Measurements from ENCODE around the gene CCL27. TPM values are rescaled to one million over a fixed set of nuclear protein-coding genes. Genes with fewer than 3 reads are reported as not detected.
"Not testable (repeated sequence)": the region's sequence is repeated elsewhere in the genome, so short reads cannot be mapped to it uniquely, and the experiment has no call there.

Gene CCL27
- total RNA-seq, 1 donor from 2014 or later: not detected

- not testable (repeated sequence) for H3K27ac ChIP-seq (ENCODE audit: low read depth, low read length); H3K9me3 ChIP-seq (ENCODE audit: control insufficient read depth in 3 of 3, low read length in 3 of 3); H3K27me3 ChIP-seq (ENCODE audit: control insufficient read depth in 3 of 3, insufficient read depth in 3 of 3, low read length in 3 of 3); H3K9ac ChIP-seq (ENCODE audit: low read depth in 1 of 3, low read length in 3 of 3); H3K4me3 ChIP-seq (ENCODE audit: low read length in 3 of 3)
- Histone ChIP-seq H3K36me3 (ENCODE audit: control insufficient read depth in 3 of 3, insufficient read depth in 3 of 3, low read length in 3 of 3) (peaks cover 8 to 12% (median 10%) of the 10 kb centered on the region in 3 donors), H3K4me1 (ENCODE audit: control insufficient read depth in 3 of 3, insufficient read depth in 3 of 3, low read length in 3 of 3) (peaks cover 18 to 38% (median 27%) of the 10 kb centered on the region in 3 donors)
Observed at GRCh38 chr9:34639322-34639721, 23.1 kb downstream of the CCL27 start.

GRCh38 chr9:34638138-34638445 is 24.4 kb downstream of the CCL27 start:
- no peaks in the 10 kb centered on the region for H3K27me3 ChIP-seq (ENCODE audit: control insufficient read depth in 3 of 3, insufficient read depth in 3 of 3, low read length in 3 of 3)
- H3K9ac ChIP-seq (ENCODE audit: low read depth in 1 of 3, low read length in 3 of 3): peak overlapping the region; percentile 88 to 93 (median 92)
- no peaks in the 10 kb centered on the region for H3K9me3 ChIP-seq (ENCODE audit: control insufficient read depth in 3 of 3, low read length in 3 of 3)
- H3K27ac ChIP-seq (ENCODE audit: low read depth, low read length): peak overlapping the region; percentile 83
- H3K36me3 ChIP-seq (ENCODE audit: control insufficient read depth in 3 of 3, insufficient read depth in 3 of 3, low read length in 3 of 3): peaks cover 8 to 12% (median 10%) of the 10 kb centered on the region in 3 donors
- H3K4me3 ChIP-seq (ENCODE audit: low read length in 3 of 3): peak overlapping the region; percentile 85 to 92 (median 88)
- peaks cover 18 to 50% (median 31%) of the 10 kb centered on the region in 3 donors for H3K4me1 ChIP-seq (ENCODE audit: control insufficient read depth in 3 of 3, insufficient read depth in 3 of 3, low read length in 3 of 3)

- Histone ChIP-seq H3K9me3 (ENCODE audit: control insufficient read depth in 3 of 3, low read length in 3 of 3) (no peaks in the 10 kb centered on the region), H3K4me1 (ENCODE audit: control insufficient read depth in 3 of 3, insufficient read depth in 3 of 3, low read length in 3 of 3) (peaks cover 18 to 50% (median 31%) of the 10 kb centered on the region in 3 donors), H3K27me3 (ENCODE audit: control insufficient read depth in 3 of 3, insufficient read depth in 3 of 3, low read length in 3 of 3) (no peaks in the 10 kb centered on the region), H3K27ac (ENCODE audit: low read depth, low read length) (peak within 1 kb of the TSS; percentile 83), H3K4me3 (ENCODE audit: low read length in 3 of 3) (peak within 1 kb of the TSS; percentile 85 to 92 (median 88)), H3K9ac (ENCODE audit: low read depth in 1 of 3, low read length in 3 of 3) (peak within 1 kb of the TSS; percentile 88 to 93 (median 92)), H3K36me3 (ENCODE audit: control insufficient read depth in 3 of 3, insufficient read depth in 3 of 3, low read length in 3 of 3) (peaks cover 8 to 12% (median 10%) of the 10 kb centered on the region in 3 donors)
Observed at GRCh38 chr9:34637356-34638137, 24.9 kb downstream of the CCL27 start, which contains the start of gene SIGMAR1. SIGMAR1 (minus strand) TSS chr9:34637787; CDS start chr9:34637697, 90 bp downstream.

- Histone ChIP-seq H3K27me3 (ENCODE audit: control insufficient read depth in 3 of 3, insufficient read depth in 3 of 3, low read length in 3 of 3) (no peaks in the 10 kb centered on the region), H3K36me3 (ENCODE audit: control insufficient read depth in 3 of 3, insufficient read depth in 3 of 3, low read length in 3 of 3) (peaks cover 8 to 12% (median 10%) of the 10 kb centered on the region in 3 donors), H3K9ac (ENCODE audit: low read depth in 1 of 3, low read length in 3 of 3) (peak overlapping the region; percentile 84 to 93 (median 88)), H3K4me3 (ENCODE audit: low read length in 3 of 3) (peak overlapping the region; percentile 85 to 92 (median 88)), H3K4me1 (ENCODE audit: control insufficient read depth in 3 of 3, insufficient read depth in 3 of 3, low read length in 3 of 3) (peaks cover 18 to 50% (median 31%) of the 10 kb centered on the region in 3 donors), H3K9me3 (ENCODE audit: control insufficient read depth in 3 of 3, low read length in 3 of 3) (no peaks in the 10 kb centered on the region), H3K27ac (ENCODE audit: low read depth, low read length) (peak overlapping the region; percentile 83)
Observed at GRCh38 chr9:34636791-34637355, 25.6 kb downstream of the CCL27 start.

GRCh38 chr9:34635556-34635955 is 26.9 kb downstream of the CCL27 start:
- Histone ChIP-seq H3K9me3 (ENCODE audit: control insufficient read depth in 3 of 3, low read length in 3 of 3) (no peaks in the 10 kb centered on the region), H3K4me3 (ENCODE audit: low read length in 3 of 3) (no peak overlapping the region), H3K4me1 (ENCODE audit: control insufficient read depth in 3 of 3, insufficient read depth in 3 of 3, low read length in 3 of 3) (peaks cover 18 to 50% (median 31%) of the 10 kb centered on the region in 3 donors), H3K27me3 (ENCODE audit: control insufficient read depth in 3 of 3, insufficient read depth in 3 of 3, low read length in 3 of 3) (peaks cover 1 to 4% (median 2%) of the 10 kb centered on the region in 3 donors), H3K27ac (ENCODE audit: low read depth, low read length) (no peak overlapping the region), H3K36me3 (ENCODE audit: control insufficient read depth in 3 of 3, insufficient read depth in 3 of 3, low read length in 3 of 3) (peaks cover 8 to 12% (median 10%) of the 10 kb centered on the region in 3 donors), H3K9ac (ENCODE audit: low read depth in 1 of 3, low read length in 3 of 3) (peak overlapping the region in 1 of 3 donors; percentile 25)

- peaks cover 8 to 12% (median 10%) of the 10 kb centered on the region in 3 donors for H3K36me3 ChIP-seq (ENCODE audit: control insufficient read depth in 3 of 3, insufficient read depth in 3 of 3, low read length in 3 of 3)
- H3K9ac ChIP-seq (ENCODE audit: low read depth in 1 of 3, low read length in 3 of 3): peak overlapping the region in 1 of 3 donors; percentile 40
- H3K4me3 ChIP-seq (ENCODE audit: low read length in 3 of 3): no peak overlapping the region
- no peaks in the 10 kb centered on the region for H3K9me3 ChIP-seq (ENCODE audit: control insufficient read depth in 3 of 3, low read length in 3 of 3)
- H3K4me1 ChIP-seq (ENCODE audit: control insufficient read depth in 3 of 3, insufficient read depth in 3 of 3, low read length in 3 of 3): peaks cover 18 to 50% (median 31%) of the 10 kb centered on the region in 3 donors
- peaks cover 8 to 11% (median 10%) of the 10 kb centered on the region in 3 donors for H3K27me3 ChIP-seq (ENCODE audit: control insufficient read depth in 3 of 3, insufficient read depth in 3 of 3, low read length in 3 of 3)
- H3K27ac ChIP-seq (ENCODE audit: low read depth, low read length): no peak overlapping the region
Observed at GRCh38 chr9:34634551-34635248, 27.8 kb downstream of the CCL27 start.

GRCh38 chr9:34633851-34634550 is 28.5 kb downstream of the CCL27 start:
- Histone ChIP-seq H3K4me1 (ENCODE audit: control insufficient read depth in 3 of 3, insufficient read depth in 3 of 3, low read length in 3 of 3) (peaks cover 23 to 54% (median 35%) of the 10 kb centered on the region in 3 donors), H3K36me3 (ENCODE audit: control insufficient read depth in 3 of 3, insufficient read depth in 3 of 3, low read length in 3 of 3) (peaks cover 8 to 12% (median 10%) of the 10 kb centered on the region in 3 donors), H3K27ac (ENCODE audit: low read depth, low read length) (no peak overlapping the region), H3K4me3 (ENCODE audit: low read length in 3 of 3) (peak overlapping the region in 1 of 3 donors; percentile 4), H3K9ac (ENCODE audit: low read depth in 1 of 3, low read length in 3 of 3) (peak overlapping the region in 1 of 3 donors; percentile 40), H3K9me3 (ENCODE audit: control insufficient read depth in 3 of 3, low read length in 3 of 3) (no peaks in the 10 kb centered on the region), H3K27me3 (ENCODE audit: control insufficient read depth in 3 of 3, insufficient read depth in 3 of 3, low read length in 3 of 3) (peaks cover 15 to 17% (median 15%) of the 10 kb centered on the region in 3 donors)

- peaks cover 20 to 22% (median 22%) of the 10 kb centered on the region in 3 donors for H3K27me3 ChIP-seq (ENCODE audit: control insufficient read depth in 3 of 3, insufficient read depth in 3 of 3, low read length in 3 of 3)
- H3K9ac ChIP-seq (ENCODE audit: low read depth in 1 of 3, low read length in 3 of 3): no peak overlapping the region
- peaks cover 8 to 12% (median 10%) of the 10 kb centered on the region in 3 donors for H3K36me3 ChIP-seq (ENCODE audit: control insufficient read depth in 3 of 3, insufficient read depth in 3 of 3, low read length in 3 of 3)
- H3K9me3 ChIP-seq (ENCODE audit: control insufficient read depth in 3 of 3, low read length in 3 of 3): no peaks in the 10 kb centered on the region
- H3K4me3 ChIP-seq (ENCODE audit: low read length in 3 of 3): no peak overlapping the region
- no peak overlapping the region for H3K27ac ChIP-seq (ENCODE audit: low read depth, low read length)
- peaks cover 26 to 55% (median 36%) of the 10 kb centered on the region in 3 donors for H3K4me1 ChIP-seq (ENCODE audit: control insufficient read depth in 3 of 3, insufficient read depth in 3 of 3, low read length in 3 of 3)
Observed at GRCh38 chr9:34633166-34633565, 29.3 kb downstream of the CCL27 start.

- Histone ChIP-seq H3K4me3 (ENCODE audit: low read length in 3 of 3) (no peak overlapping the region), H3K36me3 (ENCODE audit: control insufficient read depth in 3 of 3, insufficient read depth in 3 of 3, low read length in 3 of 3) (peaks cover 6 to 8% (median 6%) of the 10 kb centered on the region in 3 donors), H3K4me1 (ENCODE audit: control insufficient read depth in 3 of 3, insufficient read depth in 3 of 3, low read length in 3 of 3) (peaks cover 16 to 39% (median 19%) of the 10 kb centered on the region in 3 donors), H3K27me3 (ENCODE audit: control insufficient read depth in 3 of 3, insufficient read depth in 3 of 3, low read length in 3 of 3) (peaks cover 46 to 48% (median 48%) of the 10 kb centered on the region in 3 donors), H3K27ac (ENCODE audit: low read depth, low read length) (no peak overlapping the region), H3K9ac (ENCODE audit: low read depth in 1 of 3, low read length in 3 of 3) (no peak overlapping the region), H3K9me3 (ENCODE audit: control insufficient read depth in 3 of 3, low read length in 3 of 3) (no peaks in the 10 kb centered on the region)
Observed at GRCh38 chr9:34630402-34631154, 31.9 kb downstream of the CCL27 start.

All from skeletal muscle tissue (tissue), 4 donors.